ENCODE results near the gene RBL2. TPM values are rescaled to one million over a fixed set of nuclear protein-coding genes. Genes with fewer than 3 reads are reported as not detected.

RBL2 gene
- total and polyA plus RNA-seq, 2 of the 8 experiments (the other 6 are each of a cell fraction or from before 2014, with no cell fraction given), result 13.9 to 22.1 TPM

- no peaks in the 10 kb centered on the region for H3K36me3 ChIP-seq (ENCODE audit: control insufficient read depth in 2 of 4, insufficient read depth in 4 of 4, low read length in 3 of 4)
- H3K4me1 ChIP-seq (replicated peaks in 1 of 4; ENCODE audit: control insufficient read depth in 3 of 4, insufficient read depth in 4 of 4, low read length in 3 of 4), result peaks cover 0 to 14% (median 6%) of the 10 kb centered on the region in 4 experiments; a peak in 6 of 7 replicates
- H2BK120ac ChIP-seq (replicated peaks; ENCODE audit: low read depth, low read length), result no peak overlapping the region
- no peak overlapping the region for H2BK15ac ChIP-seq (ENCODE audit: low read length)
- H4K91ac ChIP-seq (replicated peaks; ENCODE audit: insufficient read length, low read length), result peak overlapping the region; percentile 7
- peak overlapping the region; percentile 74 for H3K4ac ChIP-seq (replicated peaks; ENCODE audit: insufficient read length, low read depth, low read length)
- no peak overlapping the region for H3K14ac ChIP-seq (ENCODE audit: insufficient read length)
- FAIRE-seq, result no peak
- ChIA-PET CTCF (ENCODE audit: partially characterized antibody) (interaction anchor here (1.1 to 1.2 kb wide), 2 partner anchors 13 to 483 kb away, joined by 3 read pairs; no protein-coding TSS in a partner anchor), POLR2A (ENCODE audit: partially characterized antibody) (no interaction called here)
- H2BK20ac ChIP-seq (ENCODE audit: low read length), result no peak overlapping the region
- no peak overlapping the region for H2AFZ ChIP-seq (ENCODE audit: low read length)
- peak overlapping the region in 1 of 4 experiments; percentile 32; a peak in 2 of 8 replicates for H3K4me3 ChIP-seq (ENCODE audit: extremely low read depth in 1 of 4, insufficient read depth in 2 of 4, low read depth in 3 of 4, low read length in 4 of 4)
- H4K8ac ChIP-seq (ENCODE audit: extremely low read depth, insufficient read depth, low read length), result no peak overlapping the region
- peaks cover 0 to 19% of the 10 kb centered on the region in 2 experiments; a peak in 2 of 4 replicates for H3K79me2 ChIP-seq (ENCODE audit: control insufficient read depth in 1 of 2, insufficient read depth in 2 of 2, low read length in 2 of 2)
- H3K56ac ChIP-seq (replicated peaks; ENCODE audit: insufficient read length, low read depth, low read length), result no peak overlapping the region
- H3K27ac ChIP-seq (ENCODE audit: low read depth, low read length), result no peak overlapping the region
- H3K27me3 ChIP-seq (replicated peaks in 1 of 4; ENCODE audit: control insufficient read depth in 3 of 4, extremely low read depth in 1 of 4, insufficient read depth in 3 of 4, low read length in 3 of 4), result no peaks in the 10 kb centered on the region
- no peak overlapping the region for H3K9ac ChIP-seq (replicated peaks in 1 of 4; ENCODE audit: extremely low read depth in 1 of 4, low read depth in 3 of 4, low read length in 3 of 4)
- peak overlapping the region; percentile 69; the same call in 1 of the 2 replicates for H2BK5ac ChIP-seq (ENCODE audit: low read depth, low read length)
- H4K20me1 ChIP-seq (replicated peaks in 1 of 2; ENCODE audit: control insufficient read depth in 1 of 2, insufficient read depth in 2 of 2, low read length in 2 of 2), result peaks cover 0 to 5% of the 10 kb centered on the region in 2 experiments
- H3K18ac ChIP-seq (ENCODE audit: extremely low read depth, low read length), result no peak overlapping the region
- no peaks in the 10 kb centered on the region; the same call in 1 of the 2 replicates for H3K79me1 ChIP-seq (ENCODE audit: low read depth, low read length)
- DNase-seq (ENCODE audit: low read depth in 1 of 2, low spot score in 2 of 2), result no peak
- no peak overlapping the region for H4K5ac ChIP-seq (ENCODE audit: insufficient read length, low read depth, low read length)
- no peaks in the 10 kb centered on the region for H3K9me3 ChIP-seq (ENCODE audit: insufficient read depth in 2 of 2, low read depth in 1 of 2, low read length in 1 of 2)
- no peak for TF ChIP-seq RNF2 (IDR thresholded peaks at IDR 0.05; ENCODE audit: borderline replicate concordance, low read depth, low read length, missing control alignments, poor library complexity, severe bottlenecking)
- no peak for TF ChIP-seq E2F6 (IDR thresholded peaks at IDR 0.05)
- no peak for TF ChIP-seq ATF3 (IDR thresholded peaks at IDR 0.05; ENCODE audit: insufficient read depth, low read depth, low read length)
- no peak for TF ChIP-seq NRF1 (IDR thresholded peaks at IDR 0.05; ENCODE audit: low read depth, low read length)
- TF ChIP-seq ATF2 (IDR thresholded peaks at IDR 0.05; ENCODE audit: low read length), result no peak
- peak overlapping the region in 1 of 2 experiments; percentile 90; a peak in 2 of 4 replicates for H3K4me2 ChIP-seq (ENCODE audit: insufficient read depth in 1 of 2, low read depth in 2 of 2, low read length in 2 of 2)
- WGBS, 2 experiments (ENCODE audit: extremely low coverage in 1 of 2, insufficient coverage in 1 of 2, insufficient read length in 1 of 2, insufficient replicate concordance in 2 of 2, low coverage in 1 of 2, low lambda C conversion rate in 2 of 2, missing lambda C conversion rate in 1 of 2), result 87% methylated on average over 7 of the region's 7 CpGs; no CpG with 5 or more reads in 1 of the 2 experiments
- peaks cover 6% of the 10 kb centered on the region for H3K23me2 ChIP-seq (ENCODE audit: low read depth, low read length)
- no peak overlapping the region for H2BK12ac ChIP-seq (ENCODE audit: low read depth, low read length)
- H2AK5ac ChIP-seq (ENCODE audit: low read depth, low read length), result peak overlapping the region; percentile 26; the same call in 1 of the 2 replicates
- H3K23ac ChIP-seq (ENCODE audit: insufficient read length), result no peak overlapping the region
Measured at GRCh38 chr16:53504665-53505064, 70.4 kb downstream of the RBL2 start.
